Fibroblast of mammary gland (primary cell): Measurements from ENCODE around the gene RAB36.

Experiments
- DNase-seq: peaks from one replicate; pipeline ENCODE4 v3.0.0-alpha.2; 2010; ENCODE audit warnings: low read depth
- H3K4me3 ChIP-seq: 2 replicates; pipeline ENCODE4 v1.5.1; 2011; ENCODE audit warnings: low read depth, mild to moderate bottlenecking, low read length, moderate library complexity; ENCODE audit not compliant: control insufficient read depth
- TF ChIP-seq, protein P1 (sequence below): conservative IDR thresholded peaks from 2 replicates; pipeline ENCODE4 v1.5.1; 2011; ENCODE audit warnings: low read depth, low read length, inconsistent platforms; ENCODE audit not compliant: control insufficient read depth, insufficient read depth

Gene RAB36

GRCh38 chr22:23178512-23179254, 33.4 kb downstream of the RAB36 start:
- DNase-seq = peak; percentile 53
- TF ChIP-seq, protein P1, sequence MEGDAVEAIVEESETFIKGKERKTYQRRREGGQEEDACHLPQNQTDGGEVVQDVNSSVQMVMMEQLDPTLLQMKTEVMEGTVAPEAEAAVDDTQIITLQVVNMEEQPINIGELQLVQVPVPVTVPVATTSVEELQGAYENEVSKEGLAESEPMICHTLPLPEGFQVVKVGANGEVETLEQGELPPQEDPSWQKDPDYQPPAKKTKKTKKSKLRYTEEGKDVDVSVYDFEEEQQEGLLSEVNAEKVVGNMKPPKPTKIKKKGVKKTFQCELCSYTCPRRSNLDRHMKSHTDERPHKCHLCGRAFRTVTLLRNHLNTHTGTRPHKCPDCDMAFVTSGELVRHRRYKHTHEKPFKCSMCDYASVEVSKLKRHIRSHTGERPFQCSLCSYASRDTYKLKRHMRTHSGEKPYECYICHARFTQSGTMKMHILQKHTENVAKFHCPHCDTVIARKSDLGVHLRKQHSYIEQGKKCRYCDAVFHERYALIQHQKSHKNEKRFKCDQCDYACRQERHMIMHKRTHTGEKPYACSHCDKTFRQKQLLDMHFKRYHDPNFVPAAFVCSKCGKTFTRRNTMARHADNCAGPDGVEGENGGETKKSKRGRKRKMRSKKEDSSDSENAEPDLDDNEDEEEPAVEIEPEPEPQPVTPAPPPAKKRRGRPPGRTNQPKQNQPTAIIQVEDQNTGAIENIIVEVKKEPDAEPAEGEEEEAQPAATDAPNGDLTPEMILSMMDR = peak; percentile 99
- no peak overlapping the region for H3K4me3 ChIP-seq

- no peak for DNase-seq
- peak overlapping the region; percentile 45 for H3K4me3 ChIP-seq
- TF ChIP-seq, protein P1 = no peak
Measured at GRCh38 chr22:23179381-23180299, 34.4 kb downstream of the RAB36 start.

- TF ChIP-seq, protein P1 = no peak
- peak; percentile 51 for DNase-seq
- H3K4me3 ChIP-seq = peak within 1 kb of the TSS; percentile 59
Measured at GRCh38 chr22:23180301-23180892, 35.1 kb downstream of the RAB36 start, which contains the start of gene BCR. TSS of gene BCR (plus strand) at chr22:23180509. CDS start at chr22:23180961, 452 bp downstream.

DNA sequence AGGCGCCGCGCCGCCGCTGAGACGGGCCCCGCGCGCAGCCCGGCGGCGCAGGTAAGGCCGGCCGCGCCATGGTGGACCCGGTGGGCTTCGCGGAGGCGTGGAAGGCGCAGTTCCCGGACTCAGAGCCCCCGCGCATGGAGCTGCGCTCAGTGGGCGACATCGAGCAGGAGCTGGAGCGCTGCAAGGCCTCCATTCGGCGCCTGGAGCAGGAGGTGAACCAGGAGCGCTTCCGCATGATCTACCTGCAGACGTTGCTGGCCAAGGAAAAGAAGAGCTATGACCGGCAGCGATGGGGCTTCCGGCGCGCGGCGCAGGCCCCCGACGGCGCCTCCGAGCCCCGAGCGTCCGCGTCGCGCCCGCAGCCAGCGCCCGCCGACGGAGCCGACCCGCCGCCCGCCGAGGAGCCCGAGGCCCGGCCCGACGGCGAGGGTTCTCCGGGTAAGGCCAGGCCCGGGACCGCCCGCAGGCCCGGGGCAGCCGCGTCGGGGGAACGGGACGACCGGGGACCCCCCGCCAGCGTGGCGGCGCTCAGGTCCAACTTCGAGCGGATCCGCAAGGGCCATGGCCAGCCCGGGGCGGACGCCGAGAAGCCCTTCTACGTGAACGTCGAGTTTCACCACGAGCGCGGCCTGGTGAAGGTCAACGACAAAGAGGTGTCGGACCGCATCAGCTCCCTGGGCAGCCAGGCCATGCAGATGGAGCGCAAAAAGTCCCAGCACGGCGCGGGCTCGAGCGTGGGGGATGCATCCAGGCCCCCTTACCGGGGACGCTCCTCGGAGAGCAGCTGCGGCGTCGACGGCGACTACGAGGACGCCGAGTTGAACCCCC, 35.8 kb downstream of the RAB36 start:
- no peak for DNase-seq
- H3K4me3 ChIP-seq = peak overlapping the region; percentile 59
- TF ChIP-seq, protein P1 = no peak

- TF ChIP-seq, protein P1 = no peak
- no peak for DNase-seq
Measured at GRCh38 chr22:23181721-23182308, 36.5 kb downstream of the RAB36 start.

More at GRCh38 chr22:23181721-23182308, 36.5 kb downstream of the RAB36 start:
- peak overlapping the region; percentile 31 for H3K4me3 ChIP-seq
